Neural progenitor cell (in vitro differentiated cells): Measurements from ENCODE around the gene CHAC1. TPM values are rescaled to one million over a fixed set of nuclear protein-coding genes. Genes with fewer than 3 reads are reported as not detected.

ENCODE experiments used
- DNase-seq: peaks from one replicate; pipeline ENCODE4 v3.0.0-alpha.2; 2016; ENCODE audit warnings: low spot score
- H2AFZ ChIP-seq: fragments of 200-600 bp; sonication (generic); replicated peaks from 2 replicates; pipeline ENCODE4 v1.6.1; 2016; ENCODE audit warnings: antibody characterized with exemption
- H3F3A ChIP-seq: fragments of 200-600 bp; sonication (generic); 2 replicates; pipeline ENCODE4 v1.6.1; 2016; ENCODE audit warnings: antibody characterized with exemption, low read depth
- H3K27ac ChIP-seq: fragments of 200-600 bp; sonication (generic); 2 replicates; pipeline ENCODE4 v1.5.1; 2016; ENCODE audit warnings: mild to moderate bottlenecking
- H3K27me3 ChIP-seq: fragments of 200-600 bp; sonication (generic); 2 replicates; pipeline ENCODE4 v1.6.1; 2016; ENCODE audit warnings: mild to moderate bottlenecking, moderate library complexity
- H3K36me3 ChIP-seq: fragments of 200-600 bp; sonication (generic); 2 replicates; pipeline ENCODE4 v1.5.1; 2016
- H3K4me1 ChIP-seq: fragments of 200-600 bp; sonication (generic); 2 replicates; pipeline ENCODE4 v1.6.1; 2016; ENCODE audit warnings: mixed run types
- H3K4me2 ChIP-seq: fragments of 200-600 bp; sonication (generic); 2 replicates; pipeline ENCODE4 v1.6.1; 2016
- H3K4me3 ChIP-seq: fragments of 200-600 bp; sonication (generic); 2 replicates; pipeline ENCODE4 v1.5.1; 2016
- H3K79me2 ChIP-seq: fragments of 200-600 bp; sonication (generic); 2 replicates; pipeline ENCODE4 v1.6.1; 2016; ENCODE audit warnings: low read depth
- H3K9ac ChIP-seq: fragments of 200-600 bp; sonication (generic); 2 replicates; pipeline ENCODE4 v1.6.1; 2016
- H3K9me3 ChIP-seq: fragments of 200-600 bp; sonication (generic); 2 replicates; pipeline ENCODE4 v1.5.1; 2016; ENCODE audit warnings: low read depth
- H4K20me1 ChIP-seq: fragments of 200-600 bp; sonication (generic); 2 replicates; pipeline ENCODE4 v1.6.1; 2016; ENCODE audit warnings: low read depth
- H3K27ac Mint-ChIP-seq: 3 replicates; pipeline ENCODE4 v1.8.0; 2021; ENCODE audit warnings: mixed read lengths
- H3K27me3 Mint-ChIP-seq: 2 replicates; pipeline ENCODE4 v1.8.0; 2022; ENCODE audit warnings: low read depth, mild to moderate bottlenecking, inconsistent platforms, moderate library complexity, mixed read lengths; ENCODE audit not compliant: insufficient read depth
- H3K36me3 Mint-ChIP-seq: 3 replicates; pipeline ENCODE4 v1.8.0; 2021; ENCODE audit warnings: mixed read lengths
- H3K4me1 Mint-ChIP-seq: 3 replicates; pipeline ENCODE4 v1.8.0; 2021; ENCODE audit warnings: mixed read lengths
- H3K4me3 Mint-ChIP-seq: 3 replicates; pipeline ENCODE4 v1.8.0; 2021; ENCODE audit warnings: mild to moderate bottlenecking, moderate library complexity, mixed read lengths
- H3K9me3 Mint-ChIP-seq: 3 replicates; pipeline ENCODE4 v1.8.0; 2020; ENCODE audit warnings: mixed read lengths
- CTCF ChIP-seq: fragments of 200-600 bp; sonication (generic); IDR thresholded peaks from 2 replicates; pipeline ENCODE4 v1.5.1; 2017; ENCODE audit warnings: antibody characterized with exemption, mild to moderate bottlenecking
- EZH2 ChIP-seq: fragments of 200-600 bp; sonication (generic); IDR thresholded peaks from 2 replicates; pipeline ENCODE4 v1.6.1; 2017; ENCODE audit warnings: antibody characterized with exemption, mild to moderate bottlenecking, moderate library complexity
- EZH2phosphoT487 ChIP-seq: fragments of 200-600 bp; sonication (generic); IDR thresholded peaks from 2 replicates; pipeline ENCODE4 v1.6.1; 2017; ENCODE audit warnings: antibody characterized with exemption
- total RNA-seq: library from RNA; depleted of rRNA; stranded (reverse); fragments of >200 nt; gene quantifications from 2 replicates; pipeline ENCODE4 v1.2.3, GENCODE V29; 2015; ENCODE audit warnings: low replicate concordance

CHAC1 gene
- total RNA-seq, 1 donor from 2014 or later, result 2.4 TPM

GRCh38 chr15:40995656-40996055, 42.4 kb downstream of the CHAC1 start:
- H3K4me3 Mint-ChIP-seq, result no peak overlapping the region
- Histone ChIP-seq H3K9ac (no peak overlapping the region), H3K4me2 (no peak overlapping the region), H3K27ac (no peak overlapping the region), H3K9me3 (no peaks in the 10 kb centered on the region), H3K4me3 (no peak overlapping the region), H3K4me1 (no peaks in the 10 kb centered on the region), H3K36me3 (peaks cover 7% of the 10 kb centered on the region), H2AFZ (no peak overlapping the region), H3F3A (no peaks in the 10 kb centered on the region), H3K27me3 (no peaks in the 10 kb centered on the region), H3K79me2 (no peaks in the 10 kb centered on the region), H4K20me1 (no peaks in the 10 kb centered on the region)
- H3K9me3 Mint-ChIP-seq, result no peaks in the 10 kb centered on the region
- no peak for DNase-seq
- H3K36me3 Mint-ChIP-seq, result peaks cover 20% of the 10 kb centered on the region
- H3K27me3 Mint-ChIP-seq, result no peaks in the 10 kb centered on the region
- TF ChIP-seq CTCF (no peak), EZH2 (no peak), EZH2phosphoT487 (no peak)
- no peak overlapping the region for H3K27ac Mint-ChIP-seq
- no peaks in the 10 kb centered on the region for H3K4me1 Mint-ChIP-seq

- no peak overlapping the region for H3K9ac ChIP-seq
- no peaks in the 10 kb centered on the region for H3K4me1 Mint-ChIP-seq
- H3K36me3 ChIP-seq, result peaks cover 7% of the 10 kb centered on the region
These were observed 45.9 kb downstream of the CHAC1 start for GRCh38 chr15:40999190-40999589.

GRCh38 chr15:41001524-41002214, 48.4 kb downstream of the CHAC1 start:
- no peak for TF ChIP-seq CTCF
- no peak for TF ChIP-seq EZH2phosphoT487
- TF ChIP-seq EZH2, result no peak
- H3K4me2 ChIP-seq, result no peak overlapping the region
- no peak overlapping the region for H2AFZ ChIP-seq
- no peak overlapping the region for H3K27ac Mint-ChIP-seq
- no peaks in the 10 kb centered on the region for H3K9me3 Mint-ChIP-seq
- no peaks in the 10 kb centered on the region for H4K20me1 ChIP-seq
- H3K27ac ChIP-seq, result no peak overlapping the region
- H3K4me3 ChIP-seq, result no peak overlapping the region
- no peaks in the 10 kb centered on the region for H3K27me3 Mint-ChIP-seq
- no peaks in the 10 kb centered on the region for H3K4me1 Mint-ChIP-seq
- peaks cover 14% of the 10 kb centered on the region for H3K36me3 Mint-ChIP-seq
- no peaks in the 10 kb centered on the region for H3K4me1 ChIP-seq
- H3F3A ChIP-seq, result no peaks in the 10 kb centered on the region
- H3K36me3 ChIP-seq, result peaks cover 5% of the 10 kb centered on the region
- no peak overlapping the region for H3K9ac ChIP-seq
- H3K4me3 Mint-ChIP-seq, result no peak overlapping the region
- H3K9me3 ChIP-seq, result no peaks in the 10 kb centered on the region
- H3K27me3 ChIP-seq, result no peaks in the 10 kb centered on the region
- DNase-seq, result no peak
- no peaks in the 10 kb centered on the region for H3K79me2 ChIP-seq

More at GRCh38 chr15:40999190-40999589, 45.9 kb downstream of the CHAC1 start:
- peaks cover 14% of the 10 kb centered on the region for H3K36me3 Mint-ChIP-seq
- Histone ChIP-seq H3K79me2 (no peaks in the 10 kb centered on the region), H3F3A (no peaks in the 10 kb centered on the region), H2AFZ (no peak overlapping the region), H3K27ac (no peak overlapping the region), H3K27me3 (no peaks in the 10 kb centered on the region), H3K9me3 (no peaks in the 10 kb centered on the region), H3K4me1 (no peaks in the 10 kb centered on the region), H3K4me2 (no peak overlapping the region), H3K4me3 (no peak overlapping the region), H4K20me1 (no peaks in the 10 kb centered on the region)
- H3K4me3 Mint-ChIP-seq, result no peak overlapping the region
- no peak overlapping the region for H3K27ac Mint-ChIP-seq
- DNase-seq, result no peak
- H3K9me3 Mint-ChIP-seq, result no peaks in the 10 kb centered on the region
- no peaks in the 10 kb centered on the region for H3K27me3 Mint-ChIP-seq
- TF ChIP-seq EZH2, result no peak
- no peak for TF ChIP-seq CTCF
- no peak for TF ChIP-seq EZH2phosphoT487
